ENCODE data around the gene BTD. TPM values are rescaled to one million over a fixed set of nuclear protein-coding genes. Genes with fewer than 3 reads are reported as not detected.
"Not testable (repeated sequence)": the region's sequence is repeated elsewhere in the genome, so short reads cannot be mapped to it uniquely, and the experiment has no call there.

Gene BTD
- total and polyA plus RNA-seq, 8 donors: 13.5 to 21.2 (median 17.0) TPM

GRCh38 chr3:15595955-15596354 lies 5.6 kb upstream of the BTD start:
- H3K36me3 ChIP-seq: peaks cover 0 to 45% of the 10 kb centered on the region in 2 donors
- no peaks in the 10 kb centered on the region for H3K9me3 ChIP-seq
- H3K4me1 ChIP-seq: peaks cover 0 to 10% of the 10 kb centered on the region in 2 donors
- TF ChIP-seq CTCF (IDR thresholded peaks at IDR 0.05): no peak
- H3K4me3 ChIP-seq: no peak overlapping the region
- intact Hi-C loops (cut with DNase I): no loop called here
- H3K27ac ChIP-seq: no peak overlapping the region
- DNase-seq (no peak), ATAC-seq (no peak)
- H3K27me3 ChIP-seq: no peaks in the 10 kb centered on the region

DNA sequence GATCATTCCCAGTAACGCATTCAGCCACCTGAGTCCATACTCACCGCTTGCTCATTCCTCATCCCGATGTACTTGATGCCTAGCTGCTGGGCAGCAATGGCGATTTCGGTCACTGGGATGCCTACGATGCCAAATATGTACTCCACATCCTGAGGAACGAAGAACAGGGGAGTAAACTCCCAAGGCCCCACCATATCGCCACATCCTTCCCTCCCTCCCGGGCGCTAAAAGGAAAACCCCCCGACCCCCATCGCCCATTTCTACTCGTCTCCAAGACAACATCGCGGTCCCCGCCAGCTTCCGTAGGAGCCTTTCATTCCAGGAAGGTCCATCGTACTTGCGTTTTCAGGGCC lies 523 bp upstream of the BTD start:
- peak overlapping the region; percentile 88 to 94 for H3K27ac ChIP-seq
- peak; percentile 28 for ATAC-seq
- H3K4me3 ChIP-seq: peak overlapping the region; percentile 59 to 85

DNA sequence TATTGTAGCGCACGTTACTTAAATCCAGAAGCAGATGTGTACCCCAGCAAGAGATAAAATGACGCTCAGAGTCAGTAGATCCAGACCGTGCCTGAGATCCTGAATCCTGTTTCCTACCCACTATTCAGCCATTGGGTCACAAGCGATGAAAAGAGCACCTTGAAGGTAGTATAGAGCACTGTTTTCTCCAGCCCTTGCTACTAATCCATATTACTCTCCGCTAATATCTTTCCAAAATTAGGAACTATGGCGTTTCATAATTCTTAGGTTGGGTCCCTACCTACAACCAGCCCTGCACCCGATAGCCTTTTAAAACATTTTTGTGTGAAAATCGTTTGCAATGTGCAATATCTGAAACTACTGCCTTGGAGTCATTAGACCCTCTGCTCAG lies 596 bp downstream of the BTD start:
- TF ChIP-seq CTCF (IDR thresholded peaks at IDR 0.05): no peak
- H3K27ac ChIP-seq: peak overlapping the region; percentile 88 to 94
- peak; percentile 9 for ATAC-seq
- peaks cover 0 to 22% of the 10 kb centered on the region in 2 donors for H3K36me3 ChIP-seq
- no peak for DNase-seq
- peak overlapping the region; percentile 59 to 85 for H3K4me3 ChIP-seq
- H3K9me3 ChIP-seq: no peaks in the 10 kb centered on the region
- intact Hi-C loops (cut with DNase I): no loop called here
- H3K27me3 ChIP-seq: no peaks in the 10 kb centered on the region
- H3K4me1 ChIP-seq: peaks cover 6 to 23% of the 10 kb centered on the region in 2 donors

More for the DNA sequence above, 523 bp upstream of the BTD start:
- intact Hi-C loops (cut with DNase I): no loop called here
- H3K9me3 ChIP-seq: no peaks in the 10 kb centered on the region
- no peak for DNase-seq
- no peak for TF ChIP-seq CTCF (IDR thresholded peaks at IDR 0.05)
- peaks cover 0 to 26% of the 10 kb centered on the region in 2 donors for H3K36me3 ChIP-seq
- peaks cover 6 to 23% of the 10 kb centered on the region in 2 donors for H3K4me1 ChIP-seq
- no peaks in the 10 kb centered on the region for H3K27me3 ChIP-seq

- H3K27ac ChIP-seq; H3K27me3 ChIP-seq; H3K4me3 ChIP-seq; intact Hi-C loops (cut with DNase I); ATAC-seq; DNase-seq; H3K9me3 ChIP-seq: not testable (repeated sequence)
- Histone ChIP-seq H3K36me3 (peaks cover 0 to 15% of the 10 kb centered on the region in 2 donors), H3K4me1 (peaks cover 6 to 30% of the 10 kb centered on the region in 2 donors)
These were observed 1.3 kb downstream of the BTD start for GRCh38 chr3:15602816-15603215.

DNA sequence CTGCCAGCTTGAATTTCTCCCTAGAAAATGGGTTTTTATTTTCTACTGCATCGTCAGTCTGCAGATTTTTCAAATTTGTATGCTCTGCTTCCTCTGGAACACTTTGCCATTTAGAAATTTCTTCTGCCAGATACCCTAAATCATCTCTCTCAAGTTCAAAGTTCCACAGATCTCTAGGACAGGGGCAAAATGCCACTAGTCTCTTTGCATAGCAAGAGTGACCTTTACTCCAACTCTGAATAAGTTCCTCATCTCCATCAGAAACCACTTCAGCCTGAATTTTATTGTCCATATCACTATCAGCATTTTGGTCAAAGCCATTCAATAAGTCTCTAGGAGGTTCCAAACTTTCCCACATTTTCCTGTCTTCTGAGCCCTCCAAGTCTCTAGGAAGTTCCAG lies 3.0 kb downstream of the BTD start:
- H3K9me3 ChIP-seq; H3K36me3 ChIP-seq; H3K4me3 ChIP-seq; ATAC-seq; H3K27me3 ChIP-seq; H3K27ac ChIP-seq; intact Hi-C loops (cut with DNase I); DNase-seq: not testable (repeated sequence)
- peaks cover 6 to 31% of the 10 kb centered on the region in 2 donors for H3K4me1 ChIP-seq

DNA sequence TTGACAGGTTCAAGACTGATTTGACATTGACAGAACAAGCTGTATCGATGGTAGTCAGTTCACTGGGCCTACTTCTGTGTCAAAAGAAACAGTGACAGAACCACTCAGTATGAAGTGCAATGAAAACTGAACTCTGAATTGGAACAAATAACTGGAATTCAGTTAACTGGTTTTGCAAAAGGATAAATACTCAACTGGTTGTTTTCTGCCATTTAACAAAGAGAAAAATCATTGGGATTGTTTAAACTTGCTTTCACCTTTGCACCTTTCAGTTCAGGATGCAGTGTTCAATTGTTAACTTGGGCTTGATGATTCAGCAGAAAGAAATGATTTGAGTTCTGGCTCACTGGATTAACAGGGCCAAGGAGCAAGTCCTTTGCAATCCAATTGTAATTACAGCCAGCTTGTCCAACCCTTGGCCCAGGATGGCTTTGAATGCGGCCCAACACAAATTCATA lies 4.9 kb downstream of the BTD start:
- Histone ChIP-seq H3K27me3 (no peaks in the 10 kb centered on the region), H3K27ac (no peak overlapping the region), H3K4me1 (peaks cover 6 to 28% of the 10 kb centered on the region in 2 donors), H3K4me3 (no peak overlapping the region), H3K36me3 (no peaks in the 10 kb centered on the region), H3K9me3 (no peaks in the 10 kb centered on the region)
- TF ChIP-seq CTCF (IDR thresholded peaks at IDR 0.05): no peak
- ATAC-seq: no peak
- no peak for DNase-seq
- intact Hi-C loops (cut with DNase I): no loop called here

Measured in left lung (tissue), 10 donors.